ENCODE data around the gene UNK. TPM values are rescaled to one million over a fixed set of nuclear protein-coding genes. Genes with fewer than 3 reads are reported as not detected.
A peak's percentile ranks its signal among the peaks of the same experiment; 100 is the strongest.

Gene UNK
- polyA plus RNA-seq, 4 donors = 8.9 to 34.3 (median 16.3) TPM

DNA sequence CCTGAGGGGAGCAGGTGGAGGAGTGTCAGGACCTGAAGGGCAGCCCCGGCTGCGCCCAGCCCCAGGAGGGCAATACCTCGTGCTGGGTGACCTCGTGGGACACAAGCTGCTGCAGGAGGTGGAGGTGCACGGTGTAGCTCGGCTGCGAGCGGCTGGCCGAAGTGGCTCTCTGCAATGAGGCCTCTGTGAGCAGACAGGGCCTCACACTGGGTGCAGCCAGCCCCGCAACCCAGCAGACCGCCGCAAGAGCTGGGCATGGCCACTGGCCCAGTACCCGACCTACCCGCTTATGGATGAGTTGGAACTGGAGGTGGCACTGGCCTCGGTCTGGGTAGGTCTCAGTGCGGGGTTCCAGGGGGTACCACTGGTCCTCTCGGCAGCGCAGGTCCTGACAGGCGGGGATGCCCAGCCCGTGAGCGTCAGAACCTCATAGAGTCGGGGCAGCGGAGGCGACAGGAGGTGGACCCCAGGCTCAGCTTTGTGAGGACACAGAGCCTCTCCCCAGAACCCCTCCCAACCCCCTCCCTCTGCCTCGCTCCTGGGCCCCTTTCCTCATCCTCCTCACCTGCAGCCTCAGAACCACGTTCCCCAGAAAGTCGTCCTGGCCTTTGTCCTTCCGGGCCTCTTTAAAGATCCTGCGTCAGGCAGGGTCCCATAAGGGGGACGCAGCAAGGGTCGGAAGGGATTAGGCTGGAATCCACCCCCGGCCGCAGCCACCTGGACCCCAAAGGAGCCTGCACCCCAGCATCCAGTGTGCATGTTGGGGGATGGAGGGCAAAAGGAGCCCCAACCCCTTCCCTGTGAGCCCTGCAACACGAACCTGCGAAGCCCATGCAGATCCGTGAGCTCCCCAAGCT, 55.6 kb downstream of the UNK start:
- Histone ChIP-seq H3K27me3 (ENCODE audit: control insufficient read depth in 3 of 3, insufficient read depth in 3 of 3, low read length in 3 of 3) (no peaks in the 10 kb centered on the region), H3K36me3 (ENCODE audit: control insufficient read depth in 3 of 3, insufficient read depth in 2 of 3, low read depth in 1 of 3, low read length in 3 of 3) (peaks cover 0 to 62% (median 5%) of the 10 kb centered on the region in 3 donors), H3K4me3 (ENCODE audit: low read depth in 1 of 3, low read length in 3 of 3) (no peak overlapping the region), H3K4me1 (ENCODE audit: control insufficient read depth in 3 of 3, insufficient read depth in 2 of 3, low read depth in 1 of 3, low read length in 2 of 3) (peaks cover 0 to 21% (median under 1%) of the 10 kb centered on the region in 3 donors), H3K27ac (ENCODE audit: low read depth in 1 of 3, low read length in 2 of 3) (no peak overlapping the region), H3K9me3 (ENCODE audit: control insufficient read depth in 2 of 2, insufficient read depth in 1 of 2, low read depth in 1 of 2, low read length in 1 of 2) (no peaks in the 10 kb centered on the region)
- DNase-seq = no peak
- 85 to 92% (median 86%) methylated on average over 31 to 36 of the region's 36 CpGs for WGBS, 3 donors
- FAIRE-seq = no peak

- H3K27me3 ChIP-seq (ENCODE audit: control insufficient read depth in 3 of 3, insufficient read depth in 3 of 3, low read length in 3 of 3) = no peaks in the 10 kb centered on the region
- DNase-seq (no peak), FAIRE-seq (no peak)
- no peaks in the 10 kb centered on the region for H3K9me3 ChIP-seq (ENCODE audit: control insufficient read depth in 2 of 2, insufficient read depth in 1 of 2, low read depth in 1 of 2, low read length in 1 of 2)
- H3K27ac ChIP-seq (ENCODE audit: low read depth in 1 of 3, low read length in 2 of 3) = no peak overlapping the region
- 65 to 71% (median 69%) methylated on average over 6 to 7 of the region's 7 CpGs for WGBS, 3 donors
- H3K4me1 ChIP-seq (ENCODE audit: control insufficient read depth in 3 of 3, insufficient read depth in 2 of 3, low read depth in 1 of 3, low read length in 2 of 3) = peaks cover 0 to 27% (median 6%) of the 10 kb centered on the region in 3 donors
- peaks cover 0 to 61% (median 5%) of the 10 kb centered on the region in 3 donors for H3K36me3 ChIP-seq (ENCODE audit: control insufficient read depth in 3 of 3, insufficient read depth in 2 of 3, low read depth in 1 of 3, low read length in 3 of 3)
- no peak overlapping the region for H3K4me3 ChIP-seq (ENCODE audit: low read depth in 1 of 3, low read length in 3 of 3)
These were observed 56.2 kb downstream of the UNK start for GRCh38 chr17:75840799-75841164.

DNA sequence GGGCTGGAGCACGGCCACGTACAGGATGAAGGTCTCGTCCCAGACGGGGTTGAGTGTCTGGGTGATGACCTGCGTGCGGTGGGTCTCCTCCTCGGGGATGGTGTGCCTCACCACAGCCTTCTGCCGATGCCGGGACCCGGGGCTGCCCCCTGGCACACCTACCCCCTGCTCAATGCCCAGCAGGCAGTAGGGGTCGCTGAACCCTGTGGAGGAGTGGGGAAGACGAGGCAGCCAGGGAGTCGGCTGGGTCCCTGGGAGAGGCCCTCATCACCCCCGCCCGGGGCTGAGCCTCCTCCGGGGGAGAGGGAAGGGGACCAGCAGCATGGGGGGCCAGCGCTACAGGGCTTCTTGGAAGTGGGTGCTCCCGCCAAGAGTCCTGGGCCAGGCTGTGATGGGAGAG, 57.8 kb downstream of the UNK start:
- Histone ChIP-seq H3K4me3 (ENCODE audit: low read depth in 1 of 3, low read length in 3 of 3) (no peak overlapping the region), H3K4me1 (ENCODE audit: control insufficient read depth in 3 of 3, insufficient read depth in 2 of 3, low read depth in 1 of 3, low read length in 2 of 3) (peaks cover 2 to 43% (median 7%) of the 10 kb centered on the region in 3 donors), H3K9me3 (ENCODE audit: control insufficient read depth in 2 of 2, insufficient read depth in 1 of 2, low read depth in 1 of 2, low read length in 1 of 2) (no peaks in the 10 kb centered on the region), H3K27me3 (ENCODE audit: control insufficient read depth in 3 of 3, insufficient read depth in 3 of 3, low read length in 3 of 3) (no peaks in the 10 kb centered on the region), H3K27ac (ENCODE audit: low read depth in 1 of 3, low read length in 2 of 3) (no peak overlapping the region), H3K36me3 (ENCODE audit: control insufficient read depth in 3 of 3, insufficient read depth in 2 of 3, low read depth in 1 of 3, low read length in 3 of 3) (peaks cover 10 to 66% (median 11%) of the 10 kb centered on the region in 3 donors)
- FAIRE-seq (no peak), DNase-seq (no peak)
- 78 to 86% (median 85%) methylated on average over 18 of the region's 18 CpGs for WGBS, 3 donors

- WGBS, 3 donors = 61 to 81% (median 67%) methylated on average over 18 to 22 of the region's 22 CpGs
- Histone ChIP-seq H3K27ac (ENCODE audit: low read depth in 1 of 3, low read length in 2 of 3) (peak overlapping the region; percentile 2 to 99 (median 88)), H3K4me3 (ENCODE audit: low read depth in 1 of 3, low read length in 3 of 3) (peak overlapping the region; percentile 40 to 59 (median 52)), H3K4me1 (ENCODE audit: control insufficient read depth in 3 of 3, insufficient read depth in 2 of 3, low read depth in 1 of 3, low read length in 2 of 3) (peaks cover 2 to 50% (median 7%) of the 10 kb centered on the region in 3 donors), H3K36me3 (ENCODE audit: control insufficient read depth in 3 of 3, insufficient read depth in 2 of 3, low read depth in 1 of 3, low read length in 3 of 3) (peaks cover 11 to 67% (median 16%) of the 10 kb centered on the region in 3 donors), H3K9me3 (ENCODE audit: control insufficient read depth in 2 of 2, insufficient read depth in 1 of 2, low read depth in 1 of 2, low read length in 1 of 2) (no peaks in the 10 kb centered on the region), H3K27me3 (ENCODE audit: control insufficient read depth in 3 of 3, insufficient read depth in 3 of 3, low read length in 3 of 3) (no peaks in the 10 kb centered on the region)
- no peak for FAIRE-seq
- no peak for DNase-seq
These were observed 58.5 kb downstream of the UNK start for GRCh38 chr17:75842963-75843576.

DNA sequence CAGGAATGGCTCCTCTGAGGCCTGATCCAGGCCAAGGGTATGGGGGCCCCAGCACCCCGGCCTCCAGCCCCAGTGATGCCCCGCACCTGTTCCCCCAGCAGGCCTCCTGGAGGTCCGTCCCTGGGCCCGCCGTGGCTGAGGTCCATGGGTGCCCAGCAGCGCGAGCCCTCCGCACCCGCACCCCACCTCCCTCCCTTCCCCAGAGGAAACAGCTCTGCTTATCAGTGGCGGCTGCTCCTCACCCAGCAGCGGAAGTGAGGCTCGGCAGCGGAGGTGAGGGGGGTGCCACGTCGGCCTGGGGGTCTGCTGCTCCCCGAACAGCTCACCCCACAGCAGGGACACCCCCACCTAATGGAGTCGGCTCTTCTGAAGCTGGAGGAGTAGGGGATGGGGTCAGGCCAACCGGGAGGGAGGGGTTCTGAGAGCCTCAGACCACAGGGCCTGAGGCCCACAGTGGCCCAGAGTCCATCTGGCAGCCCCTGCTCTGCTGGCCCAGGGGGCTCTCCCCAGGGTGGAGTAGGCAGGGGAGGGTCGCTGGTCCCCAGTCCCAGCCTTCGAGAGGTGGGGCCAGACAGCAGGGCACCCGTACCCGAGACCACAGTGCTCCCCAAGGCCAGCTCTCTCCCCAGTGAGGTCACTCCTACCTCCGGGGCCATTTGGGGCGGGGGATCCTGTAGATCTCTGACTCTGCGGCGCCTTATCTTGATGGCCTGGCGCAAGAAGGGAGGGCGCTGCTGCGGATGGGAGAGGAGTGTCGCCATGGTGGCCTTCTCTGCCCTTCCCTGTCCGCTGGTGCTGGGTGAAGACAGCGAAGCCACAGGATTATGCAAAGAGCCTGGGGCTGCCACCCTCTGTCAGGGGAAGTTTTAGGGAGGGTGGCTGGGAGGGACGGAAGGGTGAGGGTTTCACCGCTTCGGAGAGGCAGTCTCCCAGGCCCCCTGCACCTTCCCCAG, 59.2 kb downstream of the UNK start, which contains the start of gene UNC13D:
Gene UNC13D (minus strand): TSS at position 828 of the 953 bp plus-strand sequence. CDS start 67 bp downstream, at position 761.
- peak; percentile 54 to 77 for DNase-seq
- 15 to 38% (median 18%) methylated on average over 34 to 35 of the region's 35 CpGs for WGBS, 3 donors
- no peak for FAIRE-seq

DNA sequence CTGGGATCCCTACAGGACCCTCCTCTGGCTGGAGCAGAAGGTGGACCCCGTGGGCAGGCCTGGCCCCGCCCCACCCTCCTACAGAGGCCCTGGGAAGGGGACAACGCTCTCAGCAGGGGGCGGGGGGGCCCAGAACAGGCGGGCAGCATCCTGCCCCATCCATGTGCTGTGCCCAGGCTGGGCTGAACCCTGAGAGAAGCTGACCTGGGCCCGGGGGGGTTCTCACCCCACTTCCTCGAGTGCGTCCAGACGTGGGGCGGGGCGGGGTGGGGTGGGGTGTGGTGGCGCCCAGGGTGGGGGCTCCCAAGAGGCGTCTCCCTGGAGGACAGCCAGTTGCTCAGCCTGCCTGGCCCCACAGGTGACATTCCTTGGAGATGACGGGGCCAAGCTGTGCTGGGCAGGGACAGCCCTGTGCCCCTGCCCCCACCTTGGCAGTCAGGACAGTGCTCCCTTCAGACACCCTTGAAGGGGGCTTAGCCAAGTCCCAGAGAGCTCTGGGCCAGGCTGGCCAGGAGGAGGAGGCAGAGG, 60.0 kb downstream of the UNK start:
- 6 to 27% (median 15%) methylated on average over 6 to 14 of the region's 14 CpGs for WGBS, 3 donors
- Histone ChIP-seq H3K27ac (ENCODE audit: low read depth in 1 of 3, low read length in 2 of 3) (peak overlapping the region; percentile 84 to 99 (median 88)), H3K27me3 (ENCODE audit: control insufficient read depth in 3 of 3, insufficient read depth in 3 of 3, low read length in 3 of 3) (no peaks in the 10 kb centered on the region), H3K36me3 (ENCODE audit: control insufficient read depth in 3 of 3, insufficient read depth in 2 of 3, low read depth in 1 of 3, low read length in 3 of 3) (peaks cover 13 to 74% (median 16%) of the 10 kb centered on the region in 3 donors), H3K4me1 (ENCODE audit: control insufficient read depth in 3 of 3, insufficient read depth in 2 of 3, low read depth in 1 of 3, low read length in 2 of 3) (peaks cover 2 to 57% (median 7%) of the 10 kb centered on the region in 3 donors), H3K4me3 (ENCODE audit: low read depth in 1 of 3, low read length in 3 of 3) (peak overlapping the region; percentile 32 to 59 (median 52)), H3K9me3 (ENCODE audit: control insufficient read depth in 2 of 2, insufficient read depth in 1 of 2, low read depth in 1 of 2, low read length in 1 of 2) (no peaks in the 10 kb centered on the region)
- peak; percentile 90 to 91 for DNase-seq
- no peak for FAIRE-seq

More for the DNA sequence above, 59.2 kb downstream of the UNK start, which contains the start of gene UNC13D:
- Histone ChIP-seq H3K4me3 (ENCODE audit: low read depth in 1 of 3, low read length in 3 of 3) (peak within 1 kb of the TSS; percentile 40 to 59 (median 52)), H3K4me1 (ENCODE audit: control insufficient read depth in 3 of 3, insufficient read depth in 2 of 3, low read depth in 1 of 3, low read length in 2 of 3) (peaks cover 2 to 57% (median 7%) of the 10 kb centered on the region in 3 donors), H3K27ac (ENCODE audit: low read depth in 1 of 3, low read length in 2 of 3) (peak within 1 kb of the TSS; percentile 84 to 99 (median 88)), H3K9me3 (ENCODE audit: control insufficient read depth in 2 of 2, insufficient read depth in 1 of 2, low read depth in 1 of 2, low read length in 1 of 2) (no peaks in the 10 kb centered on the region), H3K36me3 (ENCODE audit: control insufficient read depth in 3 of 3, insufficient read depth in 2 of 3, low read depth in 1 of 3, low read length in 3 of 3) (peaks cover 11 to 70% (median 16%) of the 10 kb centered on the region in 3 donors), H3K27me3 (ENCODE audit: control insufficient read depth in 3 of 3, insufficient read depth in 3 of 3, low read length in 3 of 3) (no peaks in the 10 kb centered on the region)

DNA sequence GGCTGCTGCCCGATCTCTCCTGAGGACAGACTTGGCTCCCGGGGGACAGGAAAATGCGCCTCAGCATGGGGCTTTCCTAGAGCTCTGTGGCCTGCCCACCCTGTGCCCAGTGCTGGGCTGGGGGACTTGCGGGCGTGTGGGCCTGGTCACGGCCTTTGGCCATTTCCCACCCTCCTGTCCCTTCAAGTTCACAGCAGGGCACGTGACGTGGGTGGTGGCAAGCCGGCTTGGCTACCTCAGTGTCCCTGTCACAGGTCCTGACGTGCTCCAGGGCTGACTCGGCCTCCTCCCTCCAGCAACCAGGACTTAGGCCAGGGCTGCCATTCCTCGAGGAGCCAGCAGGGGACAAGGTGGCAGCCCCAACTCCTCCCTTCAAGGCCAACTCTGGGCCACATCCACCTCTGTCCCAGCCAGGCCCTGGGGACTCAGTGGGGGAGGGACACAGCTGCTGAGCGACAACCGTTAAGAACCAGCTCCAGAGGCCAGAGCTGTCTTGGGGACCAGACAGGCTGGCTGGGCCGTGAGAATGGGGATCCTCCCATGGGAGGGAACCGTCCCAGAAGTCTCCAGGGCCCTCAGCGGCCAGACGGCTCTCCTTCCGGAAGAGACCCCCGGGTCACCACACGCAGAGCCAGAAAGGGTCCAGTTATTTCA, 60.6 kb downstream of the UNK start:
- DNase-seq (peak; percentile 89 to 93), FAIRE-seq (no peak)
- H3K36me3 ChIP-seq (ENCODE audit: control insufficient read depth in 3 of 3, insufficient read depth in 2 of 3, low read depth in 1 of 3, low read length in 3 of 3) = peaks cover 16 to 74% (median 17%) of the 10 kb centered on the region in 3 donors
- no peaks in the 10 kb centered on the region for H3K9me3 ChIP-seq (ENCODE audit: control insufficient read depth in 2 of 2, insufficient read depth in 1 of 2, low read depth in 1 of 2, low read length in 1 of 2)
- no peaks in the 10 kb centered on the region for H3K27me3 ChIP-seq (ENCODE audit: control insufficient read depth in 3 of 3, insufficient read depth in 3 of 3, low read length in 3 of 3)
- H3K4me1 ChIP-seq (ENCODE audit: control insufficient read depth in 3 of 3, insufficient read depth in 2 of 3, low read depth in 1 of 3, low read length in 2 of 3) = peaks cover 2 to 57% (median 7%) of the 10 kb centered on the region in 3 donors
- H3K27ac ChIP-seq (ENCODE audit: low read depth in 1 of 3, low read length in 2 of 3) = peak overlapping the region; percentile 84 to 99 (median 87)
- no peak overlapping the region for H3K4me3 ChIP-seq (ENCODE audit: low read depth in 1 of 3, low read length in 3 of 3)
- 15 to 33% (median 30%) methylated on average over 21 of the region's 21 CpGs for WGBS, 3 donors

All from small intestine (tissue), 7 donors.